Activated T-helper 1 cell treated with Interleukin-2 at 50 U/mL for 16 hours (primary cell): ENCODE results near the gene PCDHA4.

ENCODE experiments used
- DNase-seq: peaks from one replicate; pipeline ENCODE4 v3.0.0-alpha.2; 2020; ENCODE audit warnings: low read depth

Gene PCDHA4

DNA sequence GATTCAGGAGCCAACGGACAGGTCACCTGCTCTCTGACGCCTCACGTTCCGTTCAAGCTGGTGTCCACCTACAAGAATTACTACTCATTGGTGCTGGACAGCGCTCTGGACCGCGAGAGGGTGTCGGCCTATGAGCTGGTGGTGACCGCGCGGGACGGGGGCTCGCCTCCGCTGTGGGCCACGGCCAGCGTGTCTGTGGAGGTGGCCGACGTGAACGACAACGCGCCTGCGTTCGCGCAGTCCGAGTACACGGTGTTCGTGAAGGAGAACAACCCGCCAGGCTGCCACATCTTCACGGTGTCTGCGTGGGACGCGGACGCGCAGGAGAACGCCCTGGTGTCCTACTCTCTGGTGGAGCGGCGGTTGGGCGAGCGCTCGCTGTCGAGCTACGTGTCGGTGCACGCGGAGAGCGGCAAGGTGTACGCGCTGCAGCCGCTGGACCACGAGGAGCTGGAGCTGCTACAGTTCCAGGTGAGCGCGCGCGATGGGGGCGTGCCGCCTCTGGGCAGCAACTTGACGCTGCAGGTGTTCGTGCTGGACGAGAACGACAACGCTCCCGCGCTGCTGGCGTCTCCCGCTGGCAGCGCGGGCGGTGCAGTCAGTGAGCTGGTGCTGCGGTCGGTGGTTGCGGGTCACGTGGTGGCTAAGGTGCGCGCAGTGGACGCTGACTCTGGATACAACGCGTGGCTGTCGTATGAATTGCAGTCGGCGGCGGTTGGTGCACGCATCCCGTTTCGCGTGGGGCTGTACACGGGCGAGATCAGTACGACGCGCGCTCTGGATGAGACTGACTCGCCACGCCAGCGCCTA, 50.5 kb downstream of the PCDHA4 start:
- no peak for DNase-seq

DNA sequence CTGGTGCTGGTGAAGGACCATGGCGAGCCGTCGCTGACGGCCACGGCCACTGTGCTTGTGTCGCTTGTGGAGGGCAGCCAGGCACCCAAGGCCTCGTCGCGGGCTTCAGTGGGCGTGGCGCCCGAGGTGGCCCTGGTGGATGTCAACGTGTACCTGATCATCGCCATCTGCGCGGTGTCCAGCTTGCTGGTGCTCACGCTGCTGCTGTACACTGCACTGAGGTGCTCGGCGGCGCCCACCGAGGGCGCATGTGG, 51.0 kb downstream of the PCDHA4 start:
- DNase-seq = no peak

DNA sequence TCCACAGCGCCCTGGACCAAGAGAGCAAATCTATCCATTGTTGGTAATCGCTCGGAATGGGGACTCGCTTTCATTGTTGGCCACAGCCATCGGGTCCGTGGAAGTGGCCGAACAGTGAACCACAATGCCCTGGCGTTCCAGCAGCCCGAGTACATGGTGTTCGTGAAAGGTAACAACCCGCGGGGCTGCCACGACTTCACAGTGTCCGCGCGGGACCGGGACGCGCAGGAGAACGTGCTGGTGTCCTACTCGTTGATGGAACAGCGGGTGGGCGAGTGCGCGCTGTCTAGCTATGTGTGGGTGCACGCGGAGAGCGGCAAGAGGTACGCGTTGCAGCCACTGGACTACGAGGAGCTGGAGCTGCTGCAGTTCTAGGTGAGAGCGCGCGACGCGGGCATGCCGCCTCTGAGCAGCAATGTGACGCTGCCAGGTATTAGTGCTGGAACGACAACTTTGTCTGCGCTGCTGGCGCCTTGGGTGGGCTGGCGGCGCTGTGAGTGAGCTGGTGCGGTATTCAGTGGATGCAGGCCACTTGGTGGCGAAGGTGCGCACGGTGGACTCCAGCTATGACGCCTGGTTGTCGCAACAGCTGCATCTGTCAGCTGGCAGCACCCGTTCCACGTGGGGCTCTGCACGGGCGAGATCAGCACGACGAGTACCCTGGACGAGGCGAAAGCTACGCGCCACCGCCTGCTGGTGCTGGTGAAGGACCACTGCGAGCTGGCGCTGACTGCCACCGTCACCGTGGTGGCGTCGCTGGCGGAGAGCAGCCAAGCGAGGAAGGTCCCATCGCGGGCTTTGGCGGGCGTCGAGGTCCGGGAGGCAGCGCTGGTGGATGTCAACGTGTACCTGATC, 55.8 kb downstream of the PCDHA4 start:
- no peak for DNase-seq
